WTC11 (cell line): Measurements from ENCODE around the gene DTX1.

ENCODE experiments used
- CREB1 ChIP-seq: sonication (generic); formaldehyde crosslinking; IDR thresholded peaks from 2 replicates; pipeline ENCODE4 v1.8.0; 2023; ENCODE audit warnings: mild to moderate bottlenecking, missing genetic modification reagents
- GABPB1 ChIP-seq: sonication (generic); formaldehyde crosslinking; IDR thresholded peaks from 2 replicates; pipeline ENCODE4 v1.8.1; 2023; ENCODE audit warnings: mild to moderate bottlenecking, missing genetic modification reagents
- HMGXB4 ChIP-seq: sonication (generic); formaldehyde crosslinking; IDR thresholded peaks from 2 replicates; pipeline ENCODE4 v1.8.1; 2023; ENCODE audit warnings: mild to moderate bottlenecking, moderate library complexity, missing genetic modification reagents
- JUN ChIP-seq: sonication (generic); formaldehyde crosslinking; IDR thresholded peaks from 2 replicates; pipeline ENCODE4 v1.8.0; 2023; ENCODE audit warnings: mild to moderate bottlenecking, missing genetic modification reagents

DNA sequence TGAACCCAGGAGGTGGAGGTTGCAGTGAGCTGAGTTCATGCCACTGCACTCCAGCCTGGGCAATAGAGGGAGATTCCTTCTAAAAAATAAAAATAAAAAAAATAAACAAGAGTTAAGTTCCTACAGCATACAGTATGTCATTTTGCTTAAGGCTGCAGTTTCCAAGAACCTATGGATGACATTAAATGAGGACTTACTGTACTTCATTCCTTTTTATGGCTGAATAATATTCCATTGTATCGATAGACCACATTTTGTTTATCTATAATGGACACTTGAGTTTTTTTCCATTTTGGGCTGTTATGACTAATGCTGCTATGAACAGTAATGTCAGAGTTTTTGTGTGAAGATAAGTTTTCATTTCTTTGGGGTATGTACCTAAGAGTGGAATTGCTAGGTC is 61.6 kb downstream of the DTX1 start:
- TF ChIP-seq GABPB1 (CRISPR knock-in tag), result no peak
- TF ChIP-seq HMGXB4, result no peak
- TF ChIP-seq CREB1 (CRISPR knock-in tag), result no peak
- TF ChIP-seq JUN, result no peak
